HepG2 (cell line): ENCODE results near the gene WIPF2. TPM values are rescaled to one million over a fixed set of nuclear protein-coding genes. Genes with fewer than 3 reads are reported as not detected.
A peak's percentile ranks its signal among the peaks of the same experiment; 100 is the strongest.

Experiments
- BORCS8-MEF2B ChIP-seq: sonication (generic); formaldehyde crosslinking; IDR thresholded peaks from 2 replicates; pipeline ENCODE4 v1.8.0; 2022; ENCODE audit warnings: mild to moderate bottlenecking, missing genetic modification reagents
- CEBPG ChIP-seq: IDR thresholded peaks from 2 replicates; pipeline ENCODE4 v1.6.1; 2016
- CHD4 ChIP-seq: fragments of 200-600 bp; sonication (generic); IDR thresholded peaks from 2 replicates; pipeline ENCODE4 v1.7.0; 2017; ENCODE audit warnings: mild to moderate bottlenecking, low read length, borderline replicate concordance
- HNF4G ChIP-seq, 2 experiments: sonication (generic) in 1 of 2; formaldehyde crosslinking in 1 of 2; IDR thresholded peaks; 2 replicates each; pipeline versions ENCODE4 v1.4.0 to v1.6.1; 2011 to 2020; ENCODE audit warnings: borderline replicate concordance in 2 of 2, low read depth in 2 of 2, mild to moderate bottlenecking in 2 of 2, low read length in 1 of 2, missing genetic modification reagents in 1 of 2, moderate library complexity in 1 of 2
- HOXA3 ChIP-seq: sonication (generic); formaldehyde crosslinking; IDR thresholded peaks from 2 replicates; pipeline ENCODE4 v1.5.0; 2020; ENCODE audit warnings: missing genetic modification reagents
- HOXA9 ChIP-seq: sonication (generic); formaldehyde crosslinking; IDR thresholded peaks from 2 replicates; pipeline ENCODE4 v1.8.1; 2022; ENCODE audit warnings: missing genetic modification reagents, mild to moderate bottlenecking, moderate library complexity, borderline replicate concordance
- IKZF1 ChIP-seq: fragments of 450-650 bp; IDR thresholded peaks from 2 replicates; pipeline ENCODE4 v1.7.1; 2016
- KDM1A ChIP-seq: IDR thresholded peaks from 2 replicates; pipeline ENCODE4 v1.6.1; 2016; ENCODE audit warnings: missing compliant biosample characterization
- MIER2 ChIP-seq: IDR thresholded peaks from 2 replicates; pipeline ENCODE4 v1.6.1; 2016; ENCODE audit warnings: missing biosample characterization, missing genetic modification reagents
- MLLT10 ChIP-seq: sonication (generic); formaldehyde crosslinking; IDR thresholded peaks from 2 replicates; pipeline ENCODE4 v1.4.0; 2020; ENCODE audit warnings: missing genetic modification reagents
- NFIC ChIP-seq: IDR thresholded peaks from 2 replicates; pipeline ENCODE4 v1.6.1; 2012; ENCODE audit warnings: mild to moderate bottlenecking, low read length, inconsistent platforms
- NFKB2 ChIP-seq: sonication (generic); formaldehyde crosslinking; IDR thresholded peaks from 2 replicates; pipeline ENCODE4 v1.4.0; 2020; ENCODE audit warnings: missing genetic modification reagents, borderline replicate concordance
- NONO ChIP-seq, 2 experiments: fragments of 450-650 bp in 1 of 2; sonication (generic) in 1 of 2; formaldehyde crosslinking in 1 of 2; IDR thresholded peaks in 1 of 2; conservative IDR thresholded peaks in 1 of 2; 2 replicates each; pipeline versions ENCODE4 v1.6.1 to v1.8.0; 2017 to 2022; ENCODE audit warnings: mild to moderate bottlenecking in 1 of 2, missing genetic modification reagents in 1 of 2, moderate library complexity in 1 of 2
- NR2F1 ChIP-seq, 2 experiments: fragments of 450-650 bp in 1 of 2; formaldehyde crosslinking in 1 of 2; IDR thresholded peaks; 2 replicates each; pipeline versions ENCODE4 v1.5.0 to v1.6.1; 2016 to 2020; ENCODE audit warnings: mild to moderate bottlenecking in 1 of 2, missing compliant biosample characterization in 1 of 2, missing genetic modification reagents in 1 of 2, moderate library complexity in 1 of 2
- NR2F6 ChIP-seq, 2 experiments: IDR thresholded peaks; 2 replicates each; pipeline ENCODE4 v1.6.1; 2016; ENCODE audit warnings: antibody characterized with exemption in 1 of 2, mild to moderate bottlenecking in 1 of 2
- POLR2AphosphoS5 ChIP-seq: IDR thresholded peaks from 2 replicates; pipeline ENCODE4 v1.6.1; 2012; ENCODE audit warnings: low read depth, low read length
- RARA ChIP-seq: IDR thresholded peaks from 2 replicates; pipeline ENCODE4 v1.6.1; 2016; ENCODE audit warnings: missing genetic modification reagents, missing compliant biosample characterization
- RELA ChIP-seq: sonication (generic); formaldehyde crosslinking; IDR thresholded peaks from 2 replicates; pipeline ENCODE4 v1.4.0; 2020; ENCODE audit warnings: missing genetic modification reagents
- RFX1 ChIP-seq: fragments of 450-650 bp; IDR thresholded peaks from 2 replicates; pipeline ENCODE4 v1.6.1; 2017
- TOPORS ChIP-seq: sonication (generic); formaldehyde crosslinking; IDR thresholded peaks from 2 replicates; pipeline ENCODE4 v1.8.0; 2023; ENCODE audit warnings: mild to moderate bottlenecking, missing genetic modification reagents
- ZC3H13 ChIP-seq: sonication (generic); formaldehyde crosslinking; IDR thresholded peaks from 2 replicates; pipeline ENCODE4 v1.8.1; 2023; ENCODE audit warnings: mild to moderate bottlenecking, missing genetic modification reagents, moderate library complexity
- ZNF180 ChIP-seq: sonication (generic); formaldehyde crosslinking; IDR thresholded peaks from 2 replicates; pipeline ENCODE4 v1.4.0; 2020; ENCODE audit warnings: low read depth, missing genetic modification reagents, borderline replicate concordance
- ZNF263 ChIP-seq: sonication (generic); formaldehyde crosslinking; IDR thresholded peaks from 2 replicates; pipeline ENCODE4 v1.4.0; 2020; ENCODE audit warnings: missing genetic modification reagents
- ZNF33B ChIP-seq: sonication (generic); formaldehyde crosslinking; IDR thresholded peaks from 2 replicates; pipeline ENCODE4 v1.5.1; 2020; ENCODE audit warnings: mild to moderate bottlenecking, missing genetic modification reagents
- ZNF549 ChIP-seq: sonication (generic); formaldehyde crosslinking; IDR thresholded peaks from 2 replicates; pipeline ENCODE4 v1.5.0; 2020; ENCODE audit warnings: missing genetic modification reagents
- polyA plus RNA-seq, 8 experiments: library from polyadenylated mRNA; depleted of rRNA in 3 of 8; stranded (reverse) in 7 of 8; unstranded in 1 of 8; fragments of >200 nt; fragmentation: Illumina TruSeq in 4 of 8; extraction: Trizol in 4 of 8; gene quantifications; 2 replicates each; pipeline versions ENCODE4 v1.2.1 to v1.2.3, GENCODE V29; 2011 to 2016; ENCODE audit warnings: low read depth in 4 of 8, missing spikeins in 1 of 8, mixed read lengths in 1 of 8; ENCODE audit not compliant: insufficient read depth in 1 of 8
- total RNA-seq, 5 experiments: library from RNA; depleted of rRNA; stranded (reverse); fragments of >200 nt; fragmentation: Illumina TruSeq; extraction: Trizol; gene quantifications; 2 replicates each; pipeline ENCODE4 v1.2.3, GENCODE V29; 2016; ENCODE audit warnings: low read depth in 1 of 5
- TF ChIP-seq, protein P1 (sequence below): sonication (generic); formaldehyde crosslinking; IDR thresholded peaks from 2 replicates; pipeline ENCODE4 v1.8.0; 2022; ENCODE audit warnings: missing genetic modification reagents, mild to moderate bottlenecking, inconsistent platforms, borderline replicate concordance
- TF ChIP-seq, protein P2 (sequence below): sonication (generic); formaldehyde crosslinking; IDR thresholded peaks from 2 replicates; pipeline ENCODE4 v1.4.0; 2020; ENCODE audit warnings: missing genetic modification reagents

WIPF2 gene
- total and polyA plus RNA-seq, 2 of the 13 experiments (the other 11 are each of a cell fraction or from before 2014, with no cell fraction given): 7.2 to 10.8 TPM

DNA sequence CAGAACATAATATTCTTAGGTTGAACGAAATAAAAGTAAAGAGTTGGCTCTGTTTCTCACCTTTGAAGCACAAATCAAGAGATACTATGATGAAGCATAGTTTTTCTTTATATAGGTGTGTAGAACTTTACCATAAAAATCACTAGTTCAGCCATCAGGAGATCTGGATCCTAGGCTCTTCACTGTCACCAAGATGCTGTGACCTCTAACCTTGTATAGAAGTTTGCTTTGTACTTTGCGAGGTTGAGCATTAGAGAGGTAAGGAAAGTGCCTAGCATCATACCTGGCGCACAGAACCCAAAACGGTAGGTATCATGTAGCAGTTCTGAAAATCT, 68.0 kb downstream of the WIPF2 start (continued):
- TF ChIP-seq CHD4 (0 out of 2 replicates have a peak, but pooled peaks have one; percentile 49), TOPORS (CRISPR knock-in tag) (0 out of 2 replicates have a peak, but pooled peaks have one; percentile 5), ZNF33B (CRISPR knock-in tag) (no peak), NONO (IDR thresholded peaks at IDR 0.05) (no peak), NONO (CRISPR knock-in tag; conservative IDR thresholded peaks at IDR 0.05) (no peak), POLR2AphosphoS5 (no peak), HNF4G (IDR thresholded peaks at IDR 0.05; ENCODE audit: borderline replicate concordance, low read depth, low read length) (no peak), HNF4G (CRISPR knock-in tag; IDR thresholded peaks at IDR 0.05; ENCODE audit: borderline replicate concordance, low read depth) (no peak), RARA (CRISPR knock-in tag) (no peak), ZNF180 (CRISPR knock-in tag) (0 out of 2 replicates have a peak, but pooled peaks have one; percentile 41), NFIC (0 out of 2 replicates have a peak, but pooled peaks have one; percentile 15), CEBPG (CRISPR knock-in tag) (no peak), NFKB2 (CRISPR knock-in tag) (no peak), KDM1A (no peak), NR2F6 (IDR thresholded peaks at IDR 0.05) (peak; percentile 64; the same call in 1 of the 2 replicates), NR2F6 (CRISPR knock-in tag; IDR thresholded peaks at IDR 0.05) (0 out of 2 replicates have a peak, but pooled peaks have one; percentile 33), RFX1 (no peak), NR2F1 (CRISPR knock-in tag; IDR thresholded peaks at IDR 0.05) (peak in 1 of 2 experiments; percentile 60; a peak in 2 of 4 replicates), MLLT10 (CRISPR knock-in tag) (no peak), ZC3H13 (CRISPR knock-in tag) (0 out of 2 replicates have a peak, but pooled peaks have one; percentile 8), ZNF549 (CRISPR knock-in tag) (no peak), IKZF1 (no peak), HOXA9 (no peak), MIER2 (0 out of 2 replicates have a peak, but pooled peaks have one; percentile 16), HOXA3 (CRISPR knock-in tag) (no peak), ZNF263 (CRISPR knock-in tag) (no peak), BORCS8-MEF2B (CRISPR knock-in tag) (no peak), RELA (CRISPR knock-in tag) (no peak)
- TF ChIP-seq, protein P1, sequence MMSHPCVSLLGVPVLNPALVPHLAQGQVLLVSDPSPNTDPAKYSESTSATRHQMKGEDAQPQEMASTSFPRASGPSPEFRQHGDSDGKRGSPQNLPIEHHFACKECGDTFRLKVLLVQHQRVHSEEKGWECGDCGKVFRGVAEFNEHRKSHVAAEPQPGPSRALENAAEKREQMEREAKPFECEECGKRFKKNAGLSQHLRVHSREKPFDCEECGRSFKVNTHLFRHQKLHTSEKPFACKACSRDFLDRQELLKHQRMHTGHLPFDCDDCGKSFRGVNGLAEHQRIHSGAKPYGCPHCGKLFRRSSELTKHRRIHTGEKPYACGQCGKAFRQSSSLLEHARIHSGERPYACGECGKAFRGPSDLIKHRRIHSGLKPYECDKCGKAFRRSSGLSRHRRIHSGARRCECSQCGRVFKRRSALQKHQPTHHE (CRISPR knock-in tag): 0 out of 2 replicates have a peak, but pooled peaks have one; percentile 21
- TF ChIP-seq, protein P2, sequence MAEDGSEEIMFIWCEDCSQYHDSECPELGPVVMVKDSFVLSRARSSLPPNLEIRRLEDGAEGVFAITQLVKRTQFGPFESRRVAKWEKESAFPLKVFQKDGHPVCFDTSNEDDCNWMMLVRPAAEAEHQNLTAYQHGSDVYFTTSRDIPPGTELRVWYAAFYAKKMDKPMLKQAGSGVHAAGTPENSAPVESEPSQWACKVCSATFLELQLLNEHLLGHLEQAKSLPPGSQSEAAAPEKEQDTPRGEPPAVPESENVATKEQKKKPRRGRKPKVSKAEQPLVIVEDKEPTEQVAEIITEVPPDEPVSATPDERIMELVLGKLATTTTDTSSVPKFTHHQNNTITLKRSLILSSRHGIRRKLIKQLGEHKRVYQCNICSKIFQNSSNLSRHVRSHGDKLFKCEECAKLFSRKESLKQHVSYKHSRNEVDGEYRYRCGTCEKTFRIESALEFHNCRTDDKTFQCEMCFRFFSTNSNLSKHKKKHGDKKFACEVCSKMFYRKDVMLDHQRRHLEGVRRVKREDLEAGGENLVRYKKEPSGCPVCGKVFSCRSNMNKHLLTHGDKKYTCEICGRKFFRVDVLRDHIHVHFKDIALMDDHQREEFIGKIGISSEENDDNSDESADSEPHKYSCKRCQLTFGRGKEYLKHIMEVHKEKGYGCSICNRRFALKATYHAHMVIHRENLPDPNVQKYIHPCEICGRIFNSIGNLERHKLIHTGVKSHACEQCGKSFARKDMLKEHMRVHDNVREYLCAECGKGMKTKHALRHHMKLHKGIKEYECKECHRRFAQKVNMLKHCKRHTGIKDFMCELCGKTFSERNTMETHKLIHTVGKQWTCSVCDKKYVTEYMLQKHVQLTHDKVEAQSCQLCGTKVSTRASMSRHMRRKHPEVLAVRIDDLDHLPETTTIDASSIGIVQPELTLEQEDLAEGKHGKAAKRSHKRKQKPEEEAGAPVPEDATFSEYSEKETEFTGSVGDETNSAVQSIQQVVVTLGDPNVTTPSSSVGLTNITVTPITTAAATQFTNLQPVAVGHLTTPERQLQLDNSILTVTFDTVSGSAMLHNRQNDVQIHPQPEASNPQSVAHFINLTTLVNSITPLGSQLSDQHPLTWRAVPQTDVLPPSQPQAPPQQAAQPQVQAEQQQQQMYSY (CRISPR knock-in tag): no peak
